K562 (cell line): ENCODE results near the gene ODAD2. TPM values are rescaled to one million over a fixed set of nuclear protein-coding genes. Genes with fewer than 3 reads are reported as not detected.

Experiments used
- ATAC-seq: fragments of 200-7000 bp; cut with Tn5 transposase; 3 replicates; pipeline ENCODE4 v1.9.1; 2020; ENCODE audit warnings: moderate library complexity
- BruUV-seq: library from RNA; stranded (reverse); fragments of 400-500 nt; replicated peaks from 2 replicates; lab custom pipeline; 2021; lab: Mats Ljungman, UMichigan
- CTCF ChIA-PET: fragments of 300-600 bp; formaldehyde crosslinking; extraction: SDS; loops from one replicate; lab custom pipeline; 2021; ENCODE audit warnings: low intra/inter-chr PET ratio; lab: Yijun Ruan, JAX
- POLR2A ChIA-PET: fragments of 300-600, 350-650 bp; sonication (Branson Sonifier 250); formaldehyde crosslinking; extraction: SDS; loops from one replicate; lab custom pipeline; 2021; ENCODE audit warnings: antibody characterized with exemption, inconsistent platforms; lab: Yijun Ruan, JAX
- DNase-seq, 4 experiments: peaks; one replicate each; pipeline versions ENCODE4 v3.0.0 to v3.0.0-alpha.2; 2011 to 2018; ENCODE audit warnings: low spot score in 3 of 4, mixed read lengths in 3 of 4; ENCODE audit errors: extremely low read depth in 1 of 4
- FAIRE-seq: peaks from 2 replicates; lab custom pipeline; 2011; peaks lifted over from hg19 to GRCh38; lab: Jason Lieb, UNC
- H2AFZ ChIP-seq: 2 replicates; pipeline ENCODE4 v1.6.0; 2011; ENCODE audit warnings: low read depth, low read length, control low read depth, inconsistent platforms
- H3K27ac ChIP-seq: fragments of 200-600 bp; 3 replicates; pipeline ENCODE4 v1.8.0; 2011; ENCODE audit warnings: low read depth, mild to moderate bottlenecking, control low read depth, inconsistent platforms, low read length, moderate library complexity, mixed read lengths; ENCODE audit errors: extremely low read depth
- H3K27me3 ChIP-seq, 2 experiments: fragments of 300-600 bp in 1 of 2; 2 replicates in 1 of 2; 3 replicates in 1 of 2; pipeline versions ENCODE4 v1.6.0 to v1.8.0; 2011; ENCODE audit warnings: inconsistent platforms in 2 of 2, low read length in 2 of 2, mild to moderate bottlenecking in 1 of 2, mixed read lengths in 1 of 2, moderate library complexity in 1 of 2; ENCODE audit not compliant: control insufficient read depth in 2 of 2, insufficient read depth in 2 of 2
- H3K36me3 ChIP-seq: fragments of 300-600 bp; 3 replicates; pipeline ENCODE4 v1.8.0; 2011; ENCODE audit warnings: mild to moderate bottlenecking, low read length, inconsistent platforms; ENCODE audit not compliant: control insufficient read depth, insufficient read depth
- H3K4me1 ChIP-seq, 2 experiments: fragments of 200-600 bp in 1 of 2; replicated peaks in 1 of 2; 2 replicates in 1 of 2; 3 replicates in 1 of 2; pipeline versions ENCODE4 v1.5.1 to v1.8.0; 2011; ENCODE audit warnings: inconsistent platforms in 2 of 2, low read length in 2 of 2, mild to moderate bottlenecking in 1 of 2, mixed read lengths in 1 of 2, moderate library complexity in 1 of 2; ENCODE audit not compliant: control insufficient read depth in 2 of 2, insufficient read depth in 2 of 2
- H3K4me2 ChIP-seq: 2 replicates; pipeline ENCODE4 v1.6.1; 2011; ENCODE audit warnings: low read length, control low read depth, inconsistent platforms, mixed read lengths; ENCODE audit not compliant: insufficient read depth
- H3K4me3 ChIP-seq: fragments of 200-600 bp; sonication (generic), shearing (Covaris generic); 2 replicates; pipeline ENCODE4 v1.5.1; 2016; ENCODE audit warnings: control low read depth, inconsistent platforms
- H3K79me2 ChIP-seq: fragments of 200-600 bp; 3 replicates; pipeline ENCODE4 v1.8.0; 2011; ENCODE audit warnings: low read length, inconsistent platforms; ENCODE audit not compliant: control insufficient read depth, insufficient read depth
- H3K9ac ChIP-seq, 2 experiments: 2 replicates each; pipeline versions ENCODE4 v1.6.0 to v1.6.1; 2011; ENCODE audit warnings: low read depth in 2 of 2, low read length in 2 of 2, control low read depth in 1 of 2, inconsistent platforms in 1 of 2, mild to moderate bottlenecking in 1 of 2, mixed read lengths in 1 of 2; ENCODE audit not compliant: insufficient read depth in 1 of 2
- H3K9me1 ChIP-seq: one replicate; pipeline ENCODE4 v1.6.0; 2011; ENCODE audit warnings: inconsistent platforms, mild to moderate bottlenecking, low read length, moderate library complexity; ENCODE audit not compliant: control insufficient read depth, insufficient read depth
- H3K9me3 ChIP-seq: replicated peaks from 2 replicates; pipeline ENCODE4 v1.5.1; 2011; ENCODE audit warnings: low read depth, low read length, inconsistent platforms; ENCODE audit not compliant: control insufficient read depth, insufficient read depth
- H4K20me1 ChIP-seq: replicated peaks from 2 replicates; pipeline ENCODE4 v1.6.1; 2011; ENCODE audit warnings: low read length, inconsistent platforms, mixed read lengths; ENCODE audit not compliant: control insufficient read depth, insufficient read depth
- ELK1 ChIP-seq: sonication (generic); formaldehyde crosslinking; IDR thresholded peaks from 2 replicates; pipeline ENCODE4 v1.8.1; 2022; ENCODE audit warnings: missing genetic modification reagents
- ESRRA ChIP-seq: fragments of 450-650 bp; IDR thresholded peaks from 2 replicates; pipeline ENCODE4 v1.6.1; 2014; ENCODE audit warnings: low read depth, mild to moderate bottlenecking, moderate library complexity, borderline replicate concordance
- ETS1 ChIP-seq: conservative IDR thresholded peaks from 2 replicates; pipeline ENCODE4 v1.6.1; 2011; ENCODE audit warnings: low read depth, mild to moderate bottlenecking, low read length; ENCODE audit not compliant: control insufficient read depth
- FOXK2 ChIP-seq, 2 experiments: fragments of 450-650 bp; IDR thresholded peaks in 1 of 2; conservative IDR thresholded peaks in 1 of 2; 2 replicates each; pipeline ENCODE4 v1.6.1; 2016; ENCODE audit warnings: low read depth in 2 of 2, mild to moderate bottlenecking in 1 of 2
- FOXP4 ChIP-seq: sonication (generic); formaldehyde crosslinking; IDR thresholded peaks from 2 replicates; pipeline ENCODE4 v1.8.0; 2022; ENCODE audit warnings: mild to moderate bottlenecking, missing genetic modification reagents, borderline replicate concordance
- IRF9 ChIP-seq: fragments of 450-650 bp; IDR thresholded peaks from 2 replicates; pipeline ENCODE4 v1.6.1; 2016; ENCODE audit warnings: missing biosample characterization, missing genetic modification characterization
- MAFK ChIP-seq: IDR thresholded peaks from 2 replicates; pipeline ENCODE4 v1.6.1; 2011; ENCODE audit warnings: low read length, improper control_type of control experiment
- MCM3 ChIP-seq: fragments of 450-650 bp; IDR thresholded peaks from 2 replicates; pipeline ENCODE4 v1.6.1; 2016
- NCOA1 ChIP-seq: fragments of 450-650 bp; IDR thresholded peaks from 2 replicates; pipeline ENCODE4 v1.6.1; 2016; ENCODE audit warnings: low read depth
- NFE2 ChIP-seq: IDR thresholded peaks from 2 replicates; pipeline ENCODE4 v1.6.1; 2014; ENCODE audit warnings: antibody characterized with exemption, low read depth
- RBM25 ChIP-seq: fragments of 200-400 bp; formaldehyde crosslinking; IDR thresholded peaks from 2 replicates; pipeline ENCODE4 v1.6.1; 2018; ENCODE audit warnings: low read length, low read depth, moderate library complexity; ENCODE audit not compliant: severe bottlenecking
- RBM34 ChIP-seq: fragments of 200-400 bp; formaldehyde crosslinking; IDR thresholded peaks from 2 replicates; pipeline ENCODE4 v1.6.1; 2018; ENCODE audit warnings: low read length, borderline replicate concordance; ENCODE audit not compliant: insufficient read depth
- SP1 ChIP-seq: sonication (generic); formaldehyde crosslinking; IDR thresholded peaks from 2 replicates; pipeline ENCODE4 v1.8.1; 2022; ENCODE audit warnings: mild to moderate bottlenecking, missing genetic modification reagents
- SRF ChIP-seq, 2 experiments: fragments of 250-450, 450-650 bp in 1 of 2; sonication (Bioruptor Pico) in 1 of 2; sonication (generic) in 1 of 2; formaldehyde crosslinking; IDR thresholded peaks; 2 replicates each; pipeline versions ENCODE4 v1.5.0 to v1.5.1; 2020 to 2022; ENCODE audit warnings: mild to moderate bottlenecking in 1 of 2, missing genetic modification reagents in 1 of 2
- U2AF2 ChIP-seq: fragments of 200-400 bp; formaldehyde crosslinking; optimal IDR thresholded peaks from 2 replicates; pipeline ENCODE3; 2017; ENCODE audit warnings: low read depth, mild to moderate bottlenecking, low read length
- ZFP1 ChIP-seq: fragments of 450-650 bp; formaldehyde crosslinking; IDR thresholded peaks from 2 replicates; pipeline ENCODE4 v1.4.0; 2020; ENCODE audit warnings: mild to moderate bottlenecking, mixed read lengths
- ZNF384 ChIP-seq: IDR thresholded peaks from 2 replicates; pipeline ENCODE4 v1.6.1; 2012; ENCODE audit warnings: low read depth, low read length, improper control_type of control experiment
- ZNF41 ChIP-seq: fragments of 250-450 bp; sonication (Bioruptor Pico); conservative IDR thresholded peaks from 2 replicates; pipeline ENCODE4 v1.4.0; 2020; ENCODE audit warnings: mild to moderate bottlenecking
- ZNF778 ChIP-seq: fragments of 450-650 bp; formaldehyde crosslinking; IDR thresholded peaks from 2 replicates; pipeline ENCODE4 v1.4.0; 2020; ENCODE audit warnings: mild to moderate bottlenecking, moderate library complexity
- WGBS: fragments of 100-300 bp; shearing (Covaris generic); methylation state at CpG from one replicate; pipeline ENCODE4 v1.1.6; 2016; ENCODE audit warnings: low coverage, mixed read lengths; ENCODE audit not compliant: insufficient coverage; ENCODE audit errors: missing lambda C conversion rate; 5-methylcytosine and 5-hydroxymethylcytosine counted together
- in situ Hi-C: fragments of 300-500 bp; cut with MboI; formaldehyde crosslinking; loops from 4 replicates; pipeline ENCODE4 v1.15.0; 2018; ENCODE audit warnings: inconsistent platforms, mixed read lengths
- intact Hi-C: fragments of 100-400 bp; cut with micrococcal nuclease; formaldehyde crosslinking; loops from 2 replicates; pipeline ENCODE4 v1.14.2; 2022
- polyA plus RNA-seq, 8 experiments: library from polyadenylated mRNA; depleted of rRNA in 4 of 8; stranded (reverse) in 5 of 8; unstranded in 3 of 8; fragments of >200 nt; fragmentation: Nextera tagmentation in 2 of 8; fragmentation: Illumina TruSeq in 1 of 8; extraction: Ambion mirVana in 2 of 8; extraction: Trizol in 1 of 8; gene quantifications; 2 replicates each; pipeline versions ENCODE4 v1.2.1 to v1.2.3, GENCODE V29; 2011 to 2014; ENCODE audit warnings: inconsistent platforms in 1 of 8, missing spikeins in 1 of 8
- total RNA-seq, 7 experiments: library from RNA; depleted of rRNA in 6 of 7; stranded (reverse); fragments of >200 nt in 6 of 7; fragmentation: Illumina TruSeq in 2 of 7; extraction: Trizol in 2 of 7; gene quantifications; 2 replicates each; pipeline versions ENCODE4 v1.2.1 to v1.2.3, GENCODE V29; 2011 to 2021; ENCODE audit warnings: low replicate concordance in 1 of 7

ODAD2 gene
- total and polyA plus RNA-seq, 9 of the 15 experiments (the other 6 are each of a cell fraction or from before 2014, with no cell fraction given), result not detected

- Histone ChIP-seq H3K9ac (no peak overlapping the region), H3K79me2 (no peaks in the 10 kb centered on the region), H3K4me2 (no peak overlapping the region), H3K9me1 (no peaks in the 10 kb centered on the region), H3K4me1 (no peaks in the 10 kb centered on the region), H3K27ac (no peak overlapping the region), H2AFZ (no peak overlapping the region), H4K20me1 (no peaks in the 10 kb centered on the region), H3K4me3 (no peak overlapping the region), H3K36me3 (no peaks in the 10 kb centered on the region), H3K9me3 (no peaks in the 10 kb centered on the region), H3K27me3 (no peaks in the 10 kb centered on the region)
- ATAC-seq (no peak), FAIRE-seq (no peak), DNase-seq (no peak)
- POLR2A ChIA-PET, result no interaction called here
- 0% methylated on average over 7 of the region's 7 CpGs for WGBS
- CTCF ChIA-PET, result no interaction called here
- no TSS peak for BruUV-seq
- intact Hi-C loops (no loop called here), in situ Hi-C loops (no loop called here)
- TF ChIP-seq ZFP1, result no peak
- no peak for TF ChIP-seq NFE2
- TF ChIP-seq ETS1, result no peak
- no peak for TF ChIP-seq SRF (CRISPR knock-in tag; IDR thresholded peaks at IDR 0.05)
- TF ChIP-seq ZNF41, result no peak
- no peak for TF ChIP-seq FOXP4 (CRISPR knock-in tag)
- TF ChIP-seq ELK1 (CRISPR knock-in tag), result no peak
- no peak for TF ChIP-seq MAFK
- TF ChIP-seq RBM34, result no peak
- no peak for TF ChIP-seq RBM25
- no peak for TF ChIP-seq IRF9 (tag)
- TF ChIP-seq MCM3, result no peak
- TF ChIP-seq NCOA1, result no peak
- TF ChIP-seq FOXK2 (conservative IDR thresholded peaks at IDR 0.05 in 1 of 2, IDR thresholded peaks at IDR 0.05 in 1 of 2; ENCODE audit: low read depth in 2 of 2), result no peak
- no peak for TF ChIP-seq U2AF2
- no peak for TF ChIP-seq SP1 (CRISPR knock-in tag)
- no peak for TF ChIP-seq ESRRA
- no peak for TF ChIP-seq ZNF778 (CRISPR knock-in tag)
- TF ChIP-seq ZNF384, result no peak
These were observed 105.4 kb downstream of the ODAD2 start for GRCh38 chr10:27893358-27893954.
